A673 (cell line): ENCODE data around the gene DIAPH1.

Experiments
- EZH2 ChIP-seq: fragments of 200-600 bp; sonication (generic); IDR thresholded peaks from 2 replicates; pipeline ENCODE4 v1.6.1; 2017; ENCODE audit warnings: borderline replicate concordance, low read depth, mild to moderate bottlenecking, mixed read lengths, antibody characterized with exemption, low read length; ENCODE audit not compliant: poor library complexity, severe bottlenecking
- TF ChIP-seq, protein P1 (sequence below): fragments of 300-800, 200-600 bp; sonication (generic); conservative IDR thresholded peaks from 2 replicates; pipeline ENCODE4 v1.5.1; 2017; ENCODE audit warnings: low read depth, mild to moderate bottlenecking, antibody characterized with exemption, low read length, moderate library complexity, mixed read lengths

DNA sequence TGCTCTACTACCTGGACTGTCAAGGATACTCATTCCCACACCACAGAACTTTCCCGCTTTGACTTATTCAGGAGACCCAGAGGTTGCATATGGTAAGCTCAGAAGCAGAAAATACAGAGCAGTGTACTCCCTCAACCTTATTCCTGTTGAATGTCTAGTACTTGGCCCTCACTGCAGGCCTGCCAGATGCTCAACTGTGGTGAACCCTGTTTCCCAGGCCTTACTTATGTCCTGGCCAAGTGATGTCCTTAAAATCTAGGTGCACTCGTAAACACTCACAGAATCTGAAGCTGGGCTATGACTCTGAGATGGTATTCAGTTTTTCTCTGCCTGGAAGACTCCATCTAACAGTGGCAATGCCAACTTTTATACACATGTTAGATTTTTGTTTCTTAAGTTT lies 21.0 kb downstream of the DIAPH1 start:
- no peak for TF ChIP-seq EZH2
- TF ChIP-seq, protein P1, sequence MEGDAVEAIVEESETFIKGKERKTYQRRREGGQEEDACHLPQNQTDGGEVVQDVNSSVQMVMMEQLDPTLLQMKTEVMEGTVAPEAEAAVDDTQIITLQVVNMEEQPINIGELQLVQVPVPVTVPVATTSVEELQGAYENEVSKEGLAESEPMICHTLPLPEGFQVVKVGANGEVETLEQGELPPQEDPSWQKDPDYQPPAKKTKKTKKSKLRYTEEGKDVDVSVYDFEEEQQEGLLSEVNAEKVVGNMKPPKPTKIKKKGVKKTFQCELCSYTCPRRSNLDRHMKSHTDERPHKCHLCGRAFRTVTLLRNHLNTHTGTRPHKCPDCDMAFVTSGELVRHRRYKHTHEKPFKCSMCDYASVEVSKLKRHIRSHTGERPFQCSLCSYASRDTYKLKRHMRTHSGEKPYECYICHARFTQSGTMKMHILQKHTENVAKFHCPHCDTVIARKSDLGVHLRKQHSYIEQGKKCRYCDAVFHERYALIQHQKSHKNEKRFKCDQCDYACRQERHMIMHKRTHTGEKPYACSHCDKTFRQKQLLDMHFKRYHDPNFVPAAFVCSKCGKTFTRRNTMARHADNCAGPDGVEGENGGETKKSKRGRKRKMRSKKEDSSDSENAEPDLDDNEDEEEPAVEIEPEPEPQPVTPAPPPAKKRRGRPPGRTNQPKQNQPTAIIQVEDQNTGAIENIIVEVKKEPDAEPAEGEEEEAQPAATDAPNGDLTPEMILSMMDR, result no peak
